T-helper 2 cell treated with Interferon-gamma antibody and Interleukin-4, amounts not matched to agents 100 ng/mL and 5 ng/mL, for 36 hours (primary cell): ENCODE measurements around the gene USP25. TPM values are rescaled to one million over a fixed set of nuclear protein-coding genes. Genes with fewer than 3 reads are reported as not detected.

ENCODE experiments used
- intact Hi-C: fragments of 100-400 bp; cut with micrococcal nuclease; formaldehyde crosslinking; loops from one replicate; pipeline ENCODE4 v1.15.1; 2023
- total RNA-seq: library from RNA; stranded (reverse); gene quantifications from 2 replicates; pipeline ENCODE4 v1.2.3, GENCODE V29; 2022

The USP25 gene
- total RNA-seq, 1 donor from 2014 or later: 44.1 TPM

DNA sequence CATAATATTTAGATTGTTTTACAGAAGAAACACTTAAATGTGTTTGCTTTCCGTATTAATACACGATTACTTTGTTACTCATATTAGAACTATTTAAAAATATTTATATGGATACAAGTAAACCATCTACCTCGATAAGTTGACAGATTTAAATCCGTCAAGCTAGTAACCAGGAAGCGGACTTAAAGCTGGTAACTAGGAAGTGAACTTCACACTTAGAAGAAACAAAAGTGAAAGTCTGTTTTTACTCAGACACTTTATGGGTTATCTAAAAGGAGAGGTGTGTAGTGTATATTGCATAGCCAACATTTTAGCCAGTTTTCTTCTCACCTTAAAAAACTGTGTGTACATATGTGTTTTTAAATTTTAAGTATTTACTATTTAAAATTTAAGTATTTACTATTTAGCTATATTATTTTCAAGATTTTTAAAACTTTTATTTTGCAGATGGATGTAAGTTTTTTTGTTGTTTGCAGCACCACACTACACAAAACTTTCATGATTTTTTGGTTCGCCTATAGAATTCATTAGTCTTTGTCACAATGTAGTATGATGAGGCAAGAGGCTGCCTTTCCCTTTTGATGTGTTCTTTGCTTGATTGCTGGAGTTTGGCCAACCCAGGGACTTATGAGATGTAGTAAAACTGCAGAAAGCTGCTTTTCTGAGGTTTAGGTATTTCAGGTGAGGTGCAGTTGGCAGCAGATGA, 2.7 kb downstream of the USP25 start:
- intact Hi-C loops: loop anchor here (5.0 to 10.0 kb wide), 8 partner anchors 35 to 1880 kb away; partner anchors contain the start of genes BTG3 and SAMSN1

- intact Hi-C loops: loop anchor here (5.0 to 10.0 kb wide), 8 partner anchors 34 to 1879 kb away; partner anchors contain the start of genes BTG3 and SAMSN1
Observed at GRCh38 chr21:15732996-15733329, 3.2 kb downstream of the USP25 start.

DNA sequence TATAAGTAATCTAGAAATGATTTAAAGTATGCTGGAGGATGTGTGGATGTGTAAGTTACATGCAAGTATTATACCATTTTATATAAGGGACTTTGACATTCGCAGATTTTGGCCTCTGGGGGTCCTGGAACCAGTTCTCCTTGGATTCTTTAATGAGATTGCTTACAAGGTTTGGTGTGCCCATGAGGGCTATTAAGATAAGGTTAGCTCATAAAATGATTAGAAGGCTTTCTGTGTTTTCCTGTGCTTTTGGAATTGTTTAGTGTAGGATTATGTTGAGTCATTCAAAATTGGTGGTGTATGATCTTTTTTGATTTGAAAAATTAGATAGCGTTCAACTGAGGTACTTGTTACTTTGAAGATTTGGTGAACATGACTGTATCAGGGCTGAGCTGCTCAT, 5.6 kb downstream of the USP25 start:
- intact Hi-C loops: loop anchor here (2.0 to 10.0 kb wide), 4 partner anchors 89 to 1711 kb away; no protein-coding TSS in a partner anchor

- intact Hi-C loops: loop anchor here (2.0 to 10.0 kb wide), 4 partner anchors 89 to 1711 kb away; no protein-coding TSS in a partner anchor
Observed at GRCh38 chr21:15735931-15736330, 6.1 kb downstream of the USP25 start.

GRCh38 chr21:15738779-15739178, 9.0 kb downstream of the USP25 start:
- intact Hi-C loops: loop anchor here (10.0 kb wide), 3 partner anchors 224 to 1714 kb away; no protein-coding TSS in a partner anchor

DNA sequence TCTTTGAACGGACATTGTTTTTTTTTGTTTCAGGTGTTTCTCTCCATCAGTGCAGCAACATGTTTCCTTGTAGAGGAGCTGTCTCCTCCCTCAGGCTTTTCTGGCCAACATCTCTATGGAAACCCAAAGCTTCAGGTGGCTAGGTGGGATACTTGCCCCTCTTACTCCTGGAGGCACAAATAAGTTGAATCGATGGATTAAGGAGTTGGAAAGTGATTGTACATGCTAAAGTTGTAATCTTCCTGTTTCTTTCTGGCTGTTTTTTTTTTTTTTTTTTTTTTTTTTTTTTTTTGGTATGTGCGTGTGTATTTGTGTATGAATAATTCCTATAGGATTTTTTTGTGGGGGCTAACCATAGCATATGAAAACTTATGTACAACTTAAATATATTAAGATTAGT, 10.6 kb downstream of the USP25 start:
- intact Hi-C loops: no loop called here

DNA sequence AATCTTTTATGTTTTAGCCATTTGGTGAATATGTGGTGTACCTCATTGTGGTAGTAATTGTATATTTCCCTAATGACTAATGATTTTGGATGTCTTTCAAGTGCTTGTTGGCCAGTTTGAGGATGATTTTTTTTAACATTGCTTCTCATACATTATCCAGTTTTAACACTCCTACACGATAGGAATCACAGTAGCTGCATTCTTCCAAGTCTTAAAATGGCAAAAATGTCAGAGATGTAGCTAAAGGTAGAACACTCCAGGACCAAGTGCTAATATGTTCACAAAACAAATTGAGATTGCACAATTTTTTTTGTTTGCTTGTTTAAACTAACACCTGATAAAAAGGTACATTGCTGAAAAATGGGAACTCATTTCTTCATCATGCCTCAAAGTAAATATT, 11.7 kb downstream of the USP25 start:
- intact Hi-C loops: no loop called here

DNA sequence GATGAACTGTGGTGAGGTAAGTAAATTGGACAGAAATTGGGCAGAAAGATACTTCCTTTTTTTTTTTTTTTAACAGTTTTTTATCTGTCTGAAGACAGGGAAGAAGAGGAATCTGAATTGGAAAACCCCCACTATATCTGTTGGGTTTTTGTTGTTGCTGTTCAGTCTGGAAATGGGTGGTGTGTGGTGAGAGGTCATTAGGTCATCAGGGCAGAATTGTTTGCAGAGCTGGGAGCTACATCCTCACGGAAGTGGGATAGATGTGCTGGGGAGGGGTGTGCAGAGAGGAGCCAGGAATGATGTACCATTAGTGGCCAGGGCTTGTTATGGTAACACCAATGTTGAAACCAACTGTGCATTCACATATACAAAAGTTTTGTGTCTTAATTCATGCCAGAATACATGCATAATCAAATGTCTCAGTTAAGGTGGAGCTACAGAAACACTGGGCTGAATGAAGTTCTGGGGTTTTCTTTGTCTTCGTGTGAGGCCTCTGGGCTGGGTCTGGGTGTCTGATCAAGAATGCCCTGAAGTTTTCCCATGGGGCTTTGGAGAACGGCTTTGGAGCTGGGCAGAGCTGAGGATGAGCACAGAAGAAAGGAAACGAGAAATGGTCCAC, 12.4 kb downstream of the USP25 start:
- intact Hi-C loops: no loop called here

DNA sequence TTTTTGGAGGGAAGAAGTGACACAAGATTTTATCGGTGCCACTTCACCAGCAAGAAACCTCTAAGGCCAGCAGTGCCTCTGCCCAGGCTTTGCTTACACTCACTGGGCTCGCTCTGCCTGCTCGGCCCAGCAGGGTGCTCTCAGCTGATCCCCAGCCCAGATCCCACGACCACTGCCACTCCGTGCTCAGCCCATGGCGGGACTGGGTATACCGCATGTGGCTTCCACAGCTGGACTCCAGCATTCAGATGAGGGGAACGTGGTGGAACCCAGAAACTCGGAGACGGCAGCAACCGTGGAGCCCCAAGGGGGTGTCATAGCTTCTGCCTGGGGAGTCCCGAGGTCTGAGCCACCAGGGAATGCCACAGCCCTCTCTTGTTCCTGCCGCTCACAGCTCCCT, 12.9 kb downstream of the USP25 start:
- intact Hi-C loops: no loop called here

DNA sequence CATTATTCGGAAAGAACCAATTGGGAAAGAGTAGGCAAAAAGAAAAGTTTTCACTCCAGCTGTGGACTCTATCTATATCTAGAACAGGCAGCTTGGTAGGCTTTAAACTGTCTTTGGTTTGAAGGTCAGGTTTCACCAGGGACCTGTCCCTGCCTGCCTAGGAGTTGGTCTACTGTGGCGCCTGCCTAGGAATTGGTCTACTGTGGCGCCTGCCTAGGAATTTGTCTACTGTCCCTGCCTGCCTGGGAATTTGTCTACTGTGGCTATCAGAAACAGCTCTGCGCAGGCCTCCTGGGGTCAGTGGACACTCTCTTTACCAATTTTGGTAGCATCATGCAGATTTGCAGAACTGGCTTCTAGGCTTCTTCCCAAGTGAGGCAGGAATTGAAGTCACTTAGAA, 13.8 kb downstream of the USP25 start:
- intact Hi-C loops: no loop called here

DNA sequence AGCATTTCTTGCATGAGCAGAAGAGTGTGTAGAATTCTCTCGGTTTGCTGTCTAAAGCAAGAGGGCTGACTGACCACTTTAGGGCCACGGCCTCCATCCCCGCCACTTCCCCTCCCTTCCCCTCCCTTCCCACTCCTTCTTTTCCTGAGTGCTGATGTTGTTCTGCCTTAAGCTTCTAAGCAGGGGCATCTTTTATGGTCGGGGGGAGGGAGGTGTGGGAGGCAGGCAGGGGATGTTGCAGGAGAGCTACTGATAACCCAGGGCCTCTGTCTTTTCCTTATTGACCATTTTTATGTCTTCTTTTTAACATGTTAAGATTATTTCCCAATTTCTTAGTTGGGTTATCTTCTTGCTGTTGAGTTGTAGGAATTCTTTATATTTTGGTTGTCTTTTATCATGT, 15.1 kb downstream of the USP25 start:
- intact Hi-C loops: no loop called here

DNA sequence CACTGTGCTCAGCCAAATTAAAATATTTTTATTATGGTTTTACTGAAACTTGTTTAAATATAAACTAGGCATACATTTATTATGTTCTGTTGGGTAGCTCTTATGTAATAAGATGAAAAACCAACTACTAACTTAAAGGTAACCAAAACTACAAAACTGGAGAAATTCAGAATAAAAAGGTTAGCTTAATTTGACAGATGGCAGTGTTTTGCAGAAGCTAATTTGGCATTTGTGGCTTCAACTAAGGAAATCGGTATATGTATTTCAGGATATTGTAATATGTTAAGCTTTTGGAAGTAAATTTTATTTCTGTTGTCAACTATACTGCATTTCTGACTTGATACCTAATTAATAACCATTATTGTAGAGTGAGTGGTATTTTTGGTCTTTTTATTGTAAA, 18.8 kb downstream of the USP25 start:
- intact Hi-C loops: no loop called here

GRCh38 chr21:15749082-15749860, 19.5 kb downstream of the USP25 start:
- intact Hi-C loops: no loop called here

DNA sequence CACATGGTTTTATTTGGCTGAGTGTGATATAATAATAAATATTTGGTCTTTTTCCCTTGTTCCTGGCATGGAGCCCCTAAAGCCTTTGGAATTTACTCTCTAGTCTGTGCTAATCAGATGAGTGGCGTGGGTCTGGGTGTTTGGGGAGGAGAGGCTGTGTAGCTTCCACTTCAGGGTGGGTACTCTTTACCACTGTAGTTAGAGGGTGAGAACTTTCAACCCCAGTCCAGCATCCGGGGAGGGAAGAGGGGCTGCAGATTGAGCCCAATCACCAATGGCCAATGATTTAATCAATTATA, 20.0 kb downstream of the USP25 start:
- intact Hi-C loops: no loop called here

DNA sequence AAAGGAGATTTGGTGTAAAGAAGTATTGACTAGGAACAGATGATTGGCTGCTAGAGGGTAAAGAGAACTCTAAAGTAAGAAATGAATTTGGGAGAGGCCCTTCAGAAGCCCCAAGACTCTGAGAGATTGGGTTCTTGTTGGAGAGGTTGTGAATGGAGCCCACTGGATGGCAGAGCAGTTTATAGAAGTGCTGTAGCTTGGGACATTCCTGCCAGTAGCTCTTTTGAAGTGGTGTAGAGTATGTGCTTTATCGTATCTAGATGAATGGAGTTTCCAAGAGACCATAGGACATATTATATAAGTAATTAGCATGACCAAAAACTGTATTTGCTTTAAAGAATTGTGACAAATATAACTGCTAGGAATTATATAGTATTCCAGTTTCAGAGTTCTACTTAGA, 21.3 kb downstream of the USP25 start:
- intact Hi-C loops: no loop called here

- intact Hi-C loops: no loop called here
Observed at GRCh38 chr21:15751546-15751945, 21.8 kb downstream of the USP25 start.

DNA sequence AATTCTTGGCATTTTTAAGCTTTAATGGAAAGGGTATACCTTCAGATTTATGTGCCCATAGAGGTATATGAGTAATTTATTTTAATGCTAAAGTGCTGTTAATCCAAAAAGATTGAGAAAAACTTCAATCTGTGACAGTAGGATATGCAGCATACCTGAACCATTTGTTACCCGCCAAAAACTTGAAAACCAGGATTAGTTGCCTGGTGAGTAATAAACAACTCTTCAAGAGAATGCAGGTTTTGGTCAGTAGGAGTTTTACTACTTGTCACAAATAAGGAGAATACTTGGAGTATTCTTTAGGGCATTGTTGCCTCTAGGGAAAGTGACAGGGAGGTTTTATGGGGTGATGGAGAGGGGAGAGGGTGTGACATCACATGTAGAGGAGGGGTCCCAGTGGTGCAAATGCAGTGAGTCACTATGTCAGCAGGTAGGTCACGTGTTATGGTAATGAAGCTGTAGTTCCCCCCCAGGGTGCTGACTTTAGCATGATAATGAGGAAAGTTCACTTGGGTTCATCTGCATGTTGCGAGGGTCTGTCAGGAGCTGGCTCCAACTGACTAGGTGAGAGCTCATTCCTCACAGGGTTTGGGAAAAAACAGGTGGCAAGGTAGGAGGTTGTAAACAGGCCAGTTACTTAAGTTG, 23.1 kb downstream of the USP25 start:
- intact Hi-C loops: no loop called here

DNA sequence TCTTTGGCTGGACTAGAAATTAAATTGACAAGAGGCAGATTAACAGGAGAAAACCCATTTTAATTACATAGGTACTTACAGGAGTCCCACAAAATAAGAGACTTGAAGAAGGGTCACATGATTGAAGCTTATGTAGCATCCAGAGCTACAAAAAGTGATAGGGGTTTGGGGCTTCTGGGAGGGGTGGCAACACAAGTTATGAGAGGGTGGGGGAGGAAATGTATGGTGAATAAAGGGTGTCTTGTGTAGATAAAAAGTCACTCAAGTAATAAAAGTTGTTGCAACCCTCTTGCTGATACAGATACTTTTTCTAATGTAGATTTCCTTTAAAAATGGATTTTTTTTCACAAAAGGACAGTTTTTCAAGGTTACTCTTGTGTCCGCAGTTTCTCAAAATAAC, 24.0 kb downstream of the USP25 start:
- intact Hi-C loops: no loop called here

DNA sequence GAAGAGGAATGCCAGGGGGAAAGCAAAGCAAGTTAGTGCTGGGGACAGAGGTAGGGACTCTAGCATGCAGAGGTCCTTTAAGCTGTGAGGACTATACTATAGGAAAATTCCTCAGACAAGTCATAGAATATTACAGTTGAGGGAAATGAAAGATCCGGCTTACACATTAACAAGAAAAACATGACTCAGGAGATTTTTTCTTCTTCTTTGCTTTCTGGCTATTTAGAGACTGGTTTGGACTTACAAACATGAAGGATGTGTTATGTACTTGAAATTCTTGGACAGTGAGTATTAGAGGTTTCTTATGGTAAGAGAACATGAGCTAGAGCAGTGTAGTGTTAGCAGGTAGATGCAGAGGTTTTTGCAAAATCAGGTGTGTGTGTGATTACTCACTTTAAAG, 24.9 kb downstream of the USP25 start:
- intact Hi-C loops: no loop called here

- intact Hi-C loops: no loop called here
Observed at GRCh38 chr21:15755125-15755524, 25.3 kb downstream of the USP25 start.

- intact Hi-C loops: no loop called here
Observed at GRCh38 chr21:15759469-15759868, 29.7 kb downstream of the USP25 start.
